H1 (cell line): Measurements from ENCODE around the gene TCIRG1. TPM values are rescaled to one million over a fixed set of nuclear protein-coding genes. Genes with fewer than 3 reads are reported as not detected.

Experiments used
- KDM5A ChIP-seq: fragments of 200-600 bp; IDR thresholded peaks from 2 replicates; pipeline ENCODE4 v1.7.1; 2012; ENCODE audit warnings: mild to moderate bottlenecking, low read length, inconsistent platforms, mixed read lengths
- polyA plus RNA-seq, 7 experiments: library from polyadenylated mRNA; depleted of rRNA in 3 of 7; stranded (reverse) in 5 of 7; unstranded in 2 of 7; fragments of >200 nt in 5 of 7; fragments of 200-250 nt in 2 of 7; gene quantifications; 1 replicate in 5 of 7; 2 replicates in 1 of 7; 4 replicates in 1 of 7; pipeline versions ENCODE4 v1.2.1 to v1.2.3, GENCODE V29; 2011 to 2013; ENCODE audit warnings: missing spikeins in 2 of 7, mixed read lengths in 2 of 7
- total RNA-seq: library from RNA; stranded (reverse); fragmentation: NEBNext Ultra II Directional; extraction: Animal tissue kit (Norgen Biotek cat#: 25700); gene quantifications from 2 replicates; pipeline ENCODE4 v1.2.1, GENCODE V29; 2021

TCIRG1 gene
- total and polyA plus RNA-seq, 2 of the 8 experiments (the other 6 are each of a cell fraction or from before 2014, with no cell fraction given), result 25.3 to 39.6 TPM

- no peak for TF ChIP-seq KDM5A
These were observed 51.9 kb downstream of the TCIRG1 start (continued) for GRCh38 chr11:68090706-68091105.
